Stimulated activated CD4-positive, alpha-beta T cell treated with anti-CD3 and anti-CD28 coated beads, Interleukin-1b, Interleukin-23, amount 100 ng/mL, for 24 hours (primary cell): Measurements from ENCODE around the gene SFTA2.
"Not testable (repeated sequence)": the region's sequence is repeated elsewhere in the genome, so short reads cannot be mapped to it uniquely, and the experiment has no call there.

Experiments used
- DNase-seq, 4 experiments: peaks; one replicate each; pipeline ENCODE4 v3.0.0-alpha.2; 2020; ENCODE audit warnings: low read depth in 4 of 4, low spot score in 1 of 4

SFTA2 gene

GRCh38 chr6:30931969-30932645, at the start of gene SFTA2:
Gene SFTA2 (minus strand): TSS chr6:30932170. CDS start chr6:30932096, 74 bp downstream.
- DNase-seq, result no peak

DNA sequence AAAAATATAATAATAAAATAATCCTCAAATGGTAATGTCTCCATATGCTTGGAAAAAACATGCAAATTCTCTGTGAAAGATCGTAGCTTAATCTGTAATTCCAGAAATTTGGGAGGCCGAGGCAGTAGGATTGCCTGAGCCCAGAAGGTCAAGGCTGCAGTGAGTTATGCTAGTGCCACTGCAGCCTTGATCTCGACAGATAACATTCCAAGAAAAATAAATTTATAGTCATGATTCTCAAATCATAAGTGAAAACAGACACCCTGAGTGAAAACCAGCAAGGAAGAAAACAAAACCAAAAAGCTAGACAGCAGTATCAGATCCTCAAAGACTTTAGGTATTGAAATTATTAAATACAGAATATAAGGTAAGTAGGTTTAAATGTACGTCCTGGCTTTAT, 47.7 kb upstream of the SFTA2 start:
- DNase-seq, result no peak

- DNase-seq, result no peak
These were observed 47.2 kb upstream of the SFTA2 start for GRCh38 chr6:30979141-30979540.

DNA sequence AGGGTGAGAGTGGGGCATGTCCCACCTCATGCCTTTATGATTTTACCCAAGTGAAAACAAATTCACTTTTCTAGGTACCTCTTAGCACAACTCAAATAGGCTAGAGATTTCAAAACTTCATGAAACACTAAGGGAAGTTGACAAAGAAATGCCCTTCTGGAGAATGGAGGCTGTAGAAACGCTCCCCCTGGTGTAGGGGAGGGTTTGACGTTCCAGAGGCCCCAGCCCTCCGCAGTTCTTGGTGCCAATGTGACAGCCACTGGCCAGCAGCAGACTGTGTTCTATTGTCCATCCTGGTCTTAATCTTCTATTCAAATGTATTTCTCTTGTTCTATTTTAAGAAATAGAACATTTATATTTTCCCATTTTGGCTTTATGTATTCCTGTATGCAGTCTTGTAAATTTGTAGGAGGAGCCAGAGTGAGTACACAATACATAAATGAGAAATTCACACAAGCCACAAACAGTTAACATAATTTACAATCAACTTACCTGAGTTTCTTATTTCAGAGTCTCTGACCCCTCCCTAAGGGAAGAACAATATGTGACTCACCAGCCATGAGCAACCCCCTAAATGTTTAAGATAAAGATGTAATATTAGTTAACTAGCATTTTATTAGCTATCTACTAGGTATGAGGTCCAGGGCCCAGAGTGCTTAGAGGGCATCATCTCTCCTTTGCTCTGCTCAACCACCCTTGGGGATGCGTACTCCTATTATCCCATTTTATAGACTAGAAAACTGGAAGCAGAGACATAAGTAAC, 42.7 kb upstream of the SFTA2 start:
- DNase-seq, result no peak

- no peak for DNase-seq
These were observed 40.8 kb upstream of the SFTA2 start for GRCh38 chr6:30972816-30973215.

DNA sequence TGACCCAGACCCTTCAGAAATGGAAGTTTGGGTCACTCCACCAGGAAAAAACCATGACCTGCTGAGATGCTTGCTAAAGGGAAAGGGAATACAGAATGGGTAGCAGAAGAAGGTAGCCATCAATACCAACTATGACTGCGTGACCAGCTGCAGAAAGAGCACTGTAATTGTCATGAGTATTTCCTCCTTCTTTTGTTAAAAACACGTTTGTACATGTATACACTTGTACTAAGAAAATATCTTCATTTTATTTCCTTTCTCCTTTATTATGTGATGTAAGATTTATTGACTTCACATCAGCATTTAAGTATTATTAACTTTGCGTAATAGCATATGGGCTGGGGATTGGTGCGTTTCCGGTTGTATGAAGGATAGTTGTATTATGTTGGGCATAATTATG, 39.0 kb upstream of the SFTA2 start:
- no peak for DNase-seq

GRCh38 chr6:30969171-30969570, 37.2 kb upstream of the SFTA2 start:
- not testable (repeated sequence) for DNase-seq

DNA sequence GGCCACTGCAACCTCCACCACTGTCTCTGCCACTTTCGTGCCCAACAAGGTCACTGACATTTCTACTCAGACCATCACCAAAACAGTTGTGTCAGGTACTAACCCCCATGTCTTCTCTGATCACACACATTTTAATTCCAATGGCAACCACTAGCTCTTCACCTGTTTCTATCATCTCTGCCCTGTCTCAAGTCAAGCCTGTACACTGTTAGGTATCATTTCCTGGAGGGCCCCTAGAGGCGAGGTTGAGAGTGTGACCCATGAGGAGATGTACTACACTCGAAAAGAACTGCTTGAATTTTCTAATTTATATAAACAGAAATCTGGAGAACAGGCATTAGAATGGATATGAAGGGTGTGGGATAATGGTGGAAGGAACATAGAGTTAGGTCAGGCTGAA, 34.2 kb upstream of the SFTA2 start:
- DNase-seq, result no peak

DNA sequence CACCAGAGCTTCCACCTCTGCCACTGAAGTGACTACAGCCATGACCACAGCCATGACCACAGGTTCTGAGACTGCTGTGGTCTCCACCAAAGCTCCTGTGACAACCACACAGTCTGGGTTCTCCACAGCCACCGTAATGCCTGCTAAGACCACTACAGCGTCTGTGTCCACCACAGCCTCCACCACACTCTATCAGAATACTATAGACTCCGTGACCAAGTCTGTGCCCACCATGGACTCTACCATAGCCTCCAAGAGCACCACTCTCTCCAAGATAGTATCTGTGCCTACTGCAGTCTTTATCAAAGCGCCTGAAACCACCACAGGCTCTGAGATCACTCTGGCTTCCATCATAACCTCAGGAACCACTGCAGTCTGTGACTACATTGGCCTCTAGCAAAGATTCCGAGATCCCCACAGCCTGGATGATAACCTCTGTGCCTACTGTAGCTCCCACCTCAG, 33.2 kb upstream of the SFTA2 start:
- no peak for DNase-seq

DNA sequence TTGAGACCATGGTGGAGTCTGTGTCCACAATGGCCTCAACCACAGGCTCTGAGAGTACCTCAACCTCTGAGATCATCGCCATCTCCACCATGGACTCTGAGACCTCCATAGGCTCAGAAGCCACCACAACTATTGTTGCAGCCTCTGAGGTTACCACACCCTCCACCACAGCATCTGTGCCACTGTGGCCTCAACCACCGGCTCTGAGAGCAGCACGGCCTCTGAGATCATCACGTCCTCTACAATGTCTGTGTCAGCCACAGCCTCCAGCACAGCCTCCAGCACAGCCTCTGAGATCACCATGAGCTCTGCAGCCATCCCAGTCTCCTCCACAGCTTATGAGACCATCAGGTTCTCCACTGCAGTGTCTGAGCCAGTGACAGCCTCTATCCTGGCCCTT, 32.1 kb upstream of the SFTA2 start:
- DNase-seq, result no peak

DNA sequence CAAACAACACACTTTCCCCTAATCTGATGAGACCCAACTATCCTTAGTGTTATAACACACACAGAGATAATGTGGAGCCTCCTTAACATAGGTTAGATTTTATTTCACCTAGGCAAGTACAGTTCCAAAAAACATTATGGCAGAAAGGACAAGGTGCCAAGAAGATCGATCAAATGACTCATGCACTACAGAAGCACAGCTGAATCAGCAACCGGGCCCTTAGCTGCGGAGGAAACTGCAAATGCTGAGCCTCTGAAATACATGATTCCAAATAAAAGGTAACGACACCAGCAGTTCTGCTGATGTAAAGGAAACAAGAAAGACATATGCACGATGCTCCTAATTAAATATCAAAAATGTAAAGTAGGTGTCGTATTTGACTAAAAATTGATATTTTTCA, 31.7 kb upstream of the SFTA2 start:
- no peak for DNase-seq

DNA sequence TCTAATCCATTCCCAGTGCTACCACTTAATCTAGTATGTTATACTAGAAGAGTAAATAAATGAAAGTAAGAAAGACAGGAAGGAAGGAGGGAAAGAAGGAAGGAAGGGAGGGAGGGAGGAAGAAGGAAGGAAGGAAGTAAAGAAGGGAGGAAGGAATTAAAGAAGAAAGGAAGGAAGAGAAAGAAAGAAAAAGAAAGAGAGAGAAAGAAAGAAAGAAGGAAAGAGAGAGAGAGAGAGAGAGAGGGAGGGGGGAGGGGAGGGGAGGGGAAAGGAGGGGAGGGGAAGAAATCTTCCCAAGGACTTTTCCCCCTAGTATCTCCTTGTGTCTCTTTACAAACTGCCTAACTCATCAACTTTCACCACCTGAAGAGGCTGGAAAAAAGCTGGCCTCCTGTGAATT, 30.7 kb upstream of the SFTA2 start:
- no peak for DNase-seq

DNA sequence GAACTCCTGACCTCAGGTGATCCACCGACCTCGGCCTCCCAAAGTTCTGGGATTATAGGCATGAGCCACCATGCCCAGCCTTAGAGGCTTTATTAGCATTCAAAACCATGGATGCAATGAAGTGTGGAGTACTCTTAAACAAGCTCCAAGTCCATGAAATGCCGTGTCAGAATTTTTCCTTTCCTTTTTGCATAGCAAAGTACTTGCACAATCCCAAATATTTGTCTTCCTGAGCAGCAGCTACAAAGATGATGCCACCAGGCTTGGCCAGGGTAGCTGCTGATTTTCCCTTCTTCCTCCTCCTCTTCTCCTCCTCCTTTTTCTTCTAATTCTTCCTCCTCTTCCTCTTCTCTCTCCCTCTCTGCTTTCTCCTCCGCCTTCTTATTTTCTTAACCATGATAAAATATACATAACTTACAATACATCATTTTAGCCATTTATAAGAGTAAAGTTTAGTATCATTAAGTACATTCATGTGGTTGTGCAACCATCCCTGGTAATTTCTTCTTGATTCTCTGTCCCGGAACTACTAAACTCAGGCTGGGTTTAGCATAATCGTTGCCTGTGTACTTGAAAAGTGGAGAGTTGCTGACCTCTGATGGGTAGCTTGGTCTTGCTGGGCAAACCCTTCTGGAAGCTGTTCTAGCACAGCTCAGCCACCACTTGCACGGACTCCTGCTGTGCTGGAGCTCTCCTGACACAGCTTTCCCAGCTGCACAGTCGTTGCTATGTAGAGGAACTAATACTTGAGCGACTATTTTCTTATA, 29.1 kb upstream of the SFTA2 start:
- DNase-seq, result no peak

DNA sequence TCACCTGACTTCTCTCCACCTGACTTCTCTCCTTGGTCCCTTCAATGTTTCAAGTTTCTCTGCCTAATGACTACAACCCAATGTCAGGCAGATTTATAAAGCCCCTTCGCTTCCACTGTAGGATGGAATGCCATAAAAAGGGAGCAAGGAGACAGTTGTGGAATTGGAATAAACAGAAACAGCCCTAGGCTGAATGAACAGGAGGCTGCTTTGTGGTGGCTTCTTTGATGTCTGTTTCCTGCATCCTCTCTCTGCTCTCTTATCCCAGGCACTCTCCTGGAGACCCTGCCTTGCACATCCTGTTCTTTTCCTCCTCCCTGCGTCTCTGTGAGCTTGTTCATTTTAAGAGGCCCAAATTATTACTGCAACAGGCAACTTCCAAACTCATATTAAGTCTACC, 25.7 kb upstream of the SFTA2 start:
- no peak for DNase-seq

DNA sequence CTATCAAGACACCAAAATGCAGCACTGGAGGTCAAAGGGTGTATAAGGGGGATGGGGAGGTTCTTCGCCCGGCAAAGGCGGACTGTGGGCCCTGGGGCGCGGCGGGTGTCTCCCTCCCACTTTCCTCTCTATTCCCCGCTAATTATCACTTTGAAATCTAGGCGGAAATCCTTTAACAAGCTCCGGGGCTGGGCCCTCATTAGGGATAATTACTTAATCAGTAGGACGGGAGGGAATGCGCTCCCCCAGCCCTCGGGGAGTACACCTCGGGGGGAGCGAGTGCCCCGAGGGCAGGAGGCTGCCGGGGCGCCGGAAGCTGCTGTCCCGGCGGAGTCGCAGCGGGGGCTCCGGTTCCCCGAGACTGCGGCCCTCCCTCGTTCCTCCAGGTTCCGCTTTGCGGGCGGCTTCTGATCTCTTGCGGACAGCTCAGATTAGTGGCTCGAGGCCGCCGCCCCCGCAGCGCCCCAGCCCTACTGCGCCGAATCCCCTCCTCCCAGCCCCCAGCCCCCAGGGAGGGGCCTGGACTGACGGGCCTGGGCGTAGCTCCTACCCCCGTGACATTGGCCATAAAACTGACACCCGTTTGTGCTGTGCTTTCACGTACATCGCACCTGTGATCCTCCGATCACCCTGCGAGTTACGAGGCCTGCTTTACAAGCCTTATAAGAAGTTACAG, 23.5 kb upstream of the SFTA2 start:
- DNase-seq, result peak; percentile 46 to 78 (median 62)

GRCh38 chr6:30954631-30955366, 22.8 kb upstream of the SFTA2 start:
- DNase-seq, result no peak

- no peak for DNase-seq
These were observed 20.0 kb upstream of the SFTA2 start for GRCh38 chr6:30951907-30952469.

GRCh38 chr6:30948811-30949210, 16.8 kb upstream of the SFTA2 start:
- no peak for DNase-seq

- DNase-seq, result no peak
These were observed 15.3 kb upstream of the SFTA2 start for GRCh38 chr6:30947231-30947630.

- DNase-seq, result no peak
These were observed 13.3 kb upstream of the SFTA2 start for GRCh38 chr6:30945281-30945680.
